Common myeloid progenitor, CD34-positive (primary cell): ENCODE data around the gene SLC22A3.
A peak's percentile ranks its signal among the peaks of the same experiment; 100 is the strongest.

Source experiments
- CTCF ChIA-PET: fragments of 350-600 bp; sonication (Branson Sonifier 250); formaldehyde crosslinking; loops from one replicate; lab custom pipeline; 2021; ENCODE audit warnings: antibody characterized with exemption; lab: Charles Lee
- POLR2A ChIA-PET: fragments of 350-600 bp; sonication (Branson Sonifier 250); formaldehyde crosslinking; loops from one replicate; lab custom pipeline; 2021; ENCODE audit warnings: antibody characterized with exemption; lab: Charles Lee
- DNase-seq, 3 donors: peaks; one replicate each; pipeline versions ENCODE4 v3.0.0 to v3.0.0-alpha.2; 2013
- H3K27ac ChIP-seq, 2 experiments: 1 replicate in 1 of 2; 2 replicates in 1 of 2; pipeline ENCODE4 v1.7.0; 2013; ENCODE audit warnings: inconsistent platforms in 2 of 2, low read length in 2 of 2, mild to moderate bottlenecking in 2 of 2, low read depth in 1 of 2, moderate library complexity in 1 of 2; ENCODE audit not compliant: severe bottlenecking in 2 of 2, insufficient read depth in 1 of 2, poor library complexity in 1 of 2
- H3K27me3 ChIP-seq, 5 experiments: replicated peaks in 2 of 5; 1 replicate in 3 of 5; 2 replicates in 2 of 5; pipeline versions ENCODE4 v1.6.1 to v1.7.0; 2013; ENCODE audit warnings: low read length in 4 of 5, mild to moderate bottlenecking in 2 of 5, moderate library complexity in 2 of 5, inconsistent platforms in 1 of 5; ENCODE audit not compliant: insufficient read depth in 5 of 5, control insufficient read depth in 4 of 5
- H3K36me3 ChIP-seq, 4 experiments: 1 replicate in 2 of 4; 2 replicates in 2 of 4; pipeline versions ENCODE4 v1.6.1 to v1.7.0; 2013; ENCODE audit warnings: low read length in 3 of 4, control low read depth in 1 of 4, mild to moderate bottlenecking in 1 of 4; ENCODE audit not compliant: control insufficient read depth in 4 of 4, insufficient read depth in 4 of 4
- H3K4me1 ChIP-seq, 4 experiments: 1 replicate in 3 of 4; 2 replicates in 1 of 4; pipeline versions ENCODE4 v1.6.1 to v1.7.1; 2013; ENCODE audit warnings: low read length in 3 of 4, mild to moderate bottlenecking in 3 of 4, control low read depth in 1 of 4, inconsistent platforms in 1 of 4, moderate library complexity in 1 of 4; ENCODE audit not compliant: control insufficient read depth in 4 of 4, insufficient read depth in 4 of 4; ENCODE audit errors: control extremely low read depth in 1 of 4
- H3K4me3 ChIP-seq, 7 experiments: 1 replicate in 4 of 7; 2 replicates in 3 of 7; pipeline versions ENCODE4 v1.5.1 to v1.7.0; 2013; ENCODE audit warnings: mild to moderate bottlenecking in 7 of 7, low read length in 6 of 7, moderate library complexity in 6 of 7, inconsistent platforms in 2 of 7, low read depth in 2 of 7, control low read depth in 1 of 7; ENCODE audit not compliant: insufficient read depth in 4 of 7, control insufficient read depth in 1 of 7; ENCODE audit errors: extremely low read depth in 1 of 7
- H3K9me3 ChIP-seq, 5 experiments: 1 replicate in 4 of 5; 2 replicates in 1 of 5; pipeline versions ENCODE4 v1.6.1 to v1.7.1; 2013; ENCODE audit warnings: low read length in 4 of 5, mild to moderate bottlenecking in 2 of 5, inconsistent platforms in 1 of 5, low read depth in 1 of 5, moderate library complexity in 1 of 5; ENCODE audit not compliant: control insufficient read depth in 4 of 5, insufficient read depth in 2 of 5; ENCODE audit errors: control extremely low read depth in 1 of 5
- WGBS: methylation state at CpG from one replicate; pipeline ENCODE4 v1.1.5; 2013; ENCODE audit not compliant: insufficient coverage; 5-methylcytosine and 5-hydroxymethylcytosine counted together

SLC22A3 gene

GRCh38 chr6:160421854-160422253 is 73.7 kb downstream of the SLC22A3 start:
- 100% methylated on average over 5 of the region's 5 CpGs for WGBS
- Histone ChIP-seq H3K4me1 (peaks cover 0 to 3% (median 0%) of the 10 kb centered on the region in 4 experiments), H3K27ac (no peak overlapping the region), H3K4me3 (no peak overlapping the region), H3K36me3 (no peaks in the 10 kb centered on the region), H3K9me3 (peaks cover 0 to 2% (median 0%) of the 10 kb centered on the region in 5 experiments), H3K27me3 (peaks cover 0 to 46% (median 3%) of the 10 kb centered on the region in 5 experiments)
- DNase-seq = no peak
- CTCF ChIA-PET = no interaction called here
- POLR2A ChIA-PET = no interaction called here

DNA sequence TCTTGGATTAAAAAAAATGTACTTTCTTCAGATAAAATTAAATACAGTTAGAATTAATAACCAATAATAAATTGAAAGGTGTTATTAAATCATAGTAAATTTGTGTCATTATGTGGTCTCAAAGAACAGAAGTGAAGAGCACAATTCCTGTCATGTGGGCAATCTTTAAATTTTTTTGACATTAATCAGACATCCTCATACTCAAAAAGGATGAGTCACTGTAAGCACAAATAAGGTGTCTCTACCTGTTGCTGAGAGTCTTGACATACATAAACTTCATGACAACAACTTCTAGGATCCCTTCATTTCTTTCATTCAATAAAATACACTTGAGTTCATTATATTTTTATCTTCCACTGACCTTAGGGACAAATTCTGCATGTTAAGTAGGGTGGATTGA is 76.1 kb downstream of the SLC22A3 start:
- POLR2A ChIA-PET = no interaction called here
- CTCF ChIA-PET = no interaction called here
- Histone ChIP-seq H3K4me1 (peaks cover 0 to 3% (median 0%) of the 10 kb centered on the region in 4 experiments), H3K9me3 (peaks cover 0 to 2% (median 0%) of the 10 kb centered on the region in 5 experiments), H3K27ac (no peak overlapping the region), H3K27me3 (peaks cover 0 to 54% (median 6%) of the 10 kb centered on the region in 5 experiments), H3K4me3 (no peak overlapping the region), H3K36me3 (no peaks in the 10 kb centered on the region)
- DNase-seq = no peak

GRCh38 chr6:160426136-160426535 is 78.0 kb downstream of the SLC22A3 start:
- ChIA-PET POLR2A (no interaction called here), CTCF (no interaction called here)
- H3K9me3 ChIP-seq = no peaks in the 10 kb centered on the region
- no peak overlapping the region for H3K27ac ChIP-seq
- no peak overlapping the region for H3K4me3 ChIP-seq
- peaks cover 0 to 3% (median 0%) of the 10 kb centered on the region in 4 experiments for H3K4me1 ChIP-seq
- peaks cover 0 to 55% (median 6%) of the 10 kb centered on the region in 5 experiments for H3K27me3 ChIP-seq
- no peaks in the 10 kb centered on the region for H3K36me3 ChIP-seq
- WGBS = 0% methylated on average over 1 of the region's 3 CpGs
- DNase-seq = peak; percentile 3 to 18 (median 8)

GRCh38 chr6:160427312-160428068 is 79.3 kb downstream of the SLC22A3 start:
- DNase-seq = no peak
- H3K36me3 ChIP-seq = no peaks in the 10 kb centered on the region
- CTCF ChIA-PET = interaction anchor here (1.2 kb wide), 1 partner anchor 9 kb away, joined by 3 read pairs; no protein-coding TSS in a partner anchor
- no peaks in the 10 kb centered on the region for H3K9me3 ChIP-seq
- peaks cover 0 to 50% (median 8%) of the 10 kb centered on the region in 5 experiments for H3K27me3 ChIP-seq
- no peak overlapping the region for H3K4me3 ChIP-seq
- H3K4me1 ChIP-seq = peaks cover 0 to 3% (median 0%) of the 10 kb centered on the region in 4 experiments
- POLR2A ChIA-PET = no interaction called here
- 100% methylated on average over 3 of the region's 5 CpGs for WGBS
- no peak overlapping the region for H3K27ac ChIP-seq

DNA sequence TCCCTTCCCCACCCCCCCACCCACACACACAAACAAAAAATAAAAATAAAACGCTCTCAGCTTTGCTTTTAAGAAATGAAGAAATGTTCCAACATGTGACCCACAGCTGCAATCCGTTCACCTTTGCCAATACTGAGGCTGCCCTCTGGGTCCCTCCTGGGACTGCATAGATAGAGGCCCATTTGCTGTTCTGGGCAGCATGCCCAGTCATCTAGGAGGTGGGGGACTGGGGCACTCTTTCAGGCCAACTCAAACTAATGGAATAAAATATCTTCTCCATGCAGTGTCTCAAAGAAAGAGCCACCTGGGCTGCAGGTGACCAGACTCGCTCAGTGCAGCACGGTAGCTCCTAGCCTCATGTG is 79.9 kb downstream of the SLC22A3 start:
- POLR2A ChIA-PET = no interaction called here
- Histone ChIP-seq H3K4me3 (no peak overlapping the region), H3K27me3 (peaks cover 0 to 52% (median 8%) of the 10 kb centered on the region in 5 experiments), H3K9me3 (no peaks in the 10 kb centered on the region), H3K27ac (no peak overlapping the region), H3K36me3 (no peaks in the 10 kb centered on the region), H3K4me1 (peaks cover 0 to 3% (median 0%) of the 10 kb centered on the region in 4 experiments)
- DNase-seq = no peak
- CTCF ChIA-PET = interaction anchor here (1.2 kb wide), 1 partner anchor 9 kb away, joined by 3 read pairs; no protein-coding TSS in a partner anchor
- WGBS = 100% methylated on average over 2 of the region's 4 CpGs

DNA sequence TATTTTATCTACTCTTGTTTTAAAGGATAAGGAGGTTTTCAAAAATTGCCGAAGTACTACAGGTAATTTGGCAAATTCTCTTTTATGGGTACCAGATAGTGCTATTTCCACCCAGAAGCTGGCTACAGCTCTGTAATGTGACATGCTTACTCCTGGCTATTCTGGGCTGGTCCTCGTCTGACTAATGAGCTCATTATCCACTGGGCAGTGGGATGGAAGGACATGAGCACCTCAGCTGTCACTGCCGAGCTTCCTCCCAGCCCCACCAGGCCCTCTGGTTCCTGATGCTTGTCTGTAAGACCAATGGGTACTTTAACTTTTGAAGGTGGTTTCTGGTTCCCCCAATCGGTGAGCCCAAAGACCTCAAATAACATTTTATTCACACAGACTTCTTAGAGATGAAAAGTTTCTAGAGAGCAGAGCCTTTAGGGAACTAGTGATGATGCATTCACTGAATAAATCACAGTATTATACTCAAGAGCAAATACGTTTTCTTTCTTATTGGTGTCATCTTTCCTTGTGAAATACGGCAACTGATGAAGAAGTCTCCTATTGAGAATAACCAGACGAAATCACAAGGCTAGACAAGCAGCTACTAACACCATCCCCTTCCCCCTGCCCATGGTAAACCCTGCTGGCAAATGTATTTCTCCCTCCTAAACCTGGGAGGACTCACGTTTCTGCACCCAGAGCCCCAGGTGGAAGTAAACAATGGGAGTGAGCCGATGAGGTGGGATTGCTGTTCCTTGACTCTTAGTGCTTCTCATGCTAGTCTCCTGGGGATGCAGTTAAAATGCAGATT is 80.8 kb downstream of the SLC22A3 start:
- POLR2A ChIA-PET = no interaction called here
- CTCF ChIA-PET = no interaction called here
- Histone ChIP-seq H3K4me1 (peaks cover 0 to 3% (median 0%) of the 10 kb centered on the region in 4 experiments), H3K27me3 (peaks cover 0 to 56% (median 8%) of the 10 kb centered on the region in 5 experiments), H3K27ac (no peak overlapping the region), H3K36me3 (no peaks in the 10 kb centered on the region), H3K4me3 (no peak overlapping the region), H3K9me3 (no peaks in the 10 kb centered on the region)
- DNase-seq = no peak
- 56% methylated on average over 7 of the region's 9 CpGs for WGBS

DNA sequence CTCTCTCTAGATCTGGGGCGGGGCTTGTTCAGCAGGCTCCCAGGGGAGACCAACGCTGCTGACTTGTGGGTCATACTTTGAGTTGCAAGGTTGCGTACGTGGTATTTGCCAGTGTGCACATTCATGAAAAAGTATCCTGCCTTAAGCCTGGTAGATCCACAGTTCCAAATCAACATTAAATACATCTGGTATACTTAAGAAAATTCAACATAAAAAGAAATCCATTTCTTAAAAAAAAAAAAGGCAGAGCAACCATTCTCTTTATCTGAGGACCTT is 81.4 kb downstream of the SLC22A3 start:
- Histone ChIP-seq H3K27me3 (peaks cover 0 to 52% (median 8%) of the 10 kb centered on the region in 5 experiments), H3K36me3 (no peaks in the 10 kb centered on the region)

More for the DNA sequence above, 81.4 kb downstream of the SLC22A3 start:
- peaks cover 0 to 3% (median 0%) of the 10 kb centered on the region in 4 experiments for H3K4me1 ChIP-seq
- no peaks in the 10 kb centered on the region for H3K9me3 ChIP-seq
- H3K4me3 ChIP-seq = no peak overlapping the region
- WGBS = 13% methylated on average over 2 of the region's 4 CpGs
- no peak overlapping the region for H3K27ac ChIP-seq
- ChIA-PET POLR2A (no interaction called here), CTCF (no interaction called here)
- DNase-seq = no peak
